Tibial nerve (tissue), 3 donors: ENCODE data around the gene CDR2.

Experiments used
- POLR2A ChIP-seq, 2 donors: fragments of 450-650 bp; IDR thresholded peaks; one replicate each; pipeline ENCODE4 v1.6.1; 2017; ENCODE audit warnings: antibody characterized with exemption in 2 of 2, mild to moderate bottlenecking in 2 of 2, moderate library complexity in 2 of 2
- TF ChIP-seq, protein P1 (sequence below), 5 experiments: fragments of 200-600 bp in 3 of 5; fragments of 450-650 bp in 2 of 5; sonication (generic) in 3 of 5; IDR thresholded peaks; one replicate each; pipeline ENCODE4 v1.5.1; 2016 to 2019; ENCODE audit warnings: antibody characterized with exemption in 5 of 5, mild to moderate bottlenecking in 3 of 5, moderate library complexity in 2 of 5

- TF ChIP-seq, protein P1, sequence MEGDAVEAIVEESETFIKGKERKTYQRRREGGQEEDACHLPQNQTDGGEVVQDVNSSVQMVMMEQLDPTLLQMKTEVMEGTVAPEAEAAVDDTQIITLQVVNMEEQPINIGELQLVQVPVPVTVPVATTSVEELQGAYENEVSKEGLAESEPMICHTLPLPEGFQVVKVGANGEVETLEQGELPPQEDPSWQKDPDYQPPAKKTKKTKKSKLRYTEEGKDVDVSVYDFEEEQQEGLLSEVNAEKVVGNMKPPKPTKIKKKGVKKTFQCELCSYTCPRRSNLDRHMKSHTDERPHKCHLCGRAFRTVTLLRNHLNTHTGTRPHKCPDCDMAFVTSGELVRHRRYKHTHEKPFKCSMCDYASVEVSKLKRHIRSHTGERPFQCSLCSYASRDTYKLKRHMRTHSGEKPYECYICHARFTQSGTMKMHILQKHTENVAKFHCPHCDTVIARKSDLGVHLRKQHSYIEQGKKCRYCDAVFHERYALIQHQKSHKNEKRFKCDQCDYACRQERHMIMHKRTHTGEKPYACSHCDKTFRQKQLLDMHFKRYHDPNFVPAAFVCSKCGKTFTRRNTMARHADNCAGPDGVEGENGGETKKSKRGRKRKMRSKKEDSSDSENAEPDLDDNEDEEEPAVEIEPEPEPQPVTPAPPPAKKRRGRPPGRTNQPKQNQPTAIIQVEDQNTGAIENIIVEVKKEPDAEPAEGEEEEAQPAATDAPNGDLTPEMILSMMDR (IDR thresholded peaks at IDR 0.05) = no peak
- no peak for TF ChIP-seq POLR2A (IDR thresholded peaks at IDR 0.05)
Measured at GRCh38 chr16:22379656-22380055, 5.2 kb upstream of the CDR2 start.
